Erythroblast (primary cell): ENCODE results near the gene GPHA2.

Source experiments
- GATA1 ChIP-seq: IDR thresholded peaks from 2 replicates; pipeline ENCODE4 v1.6.1; 2011; ENCODE audit warnings: low read depth, mild to moderate bottlenecking, control low read depth, low read length, moderate library complexity
- POLR2A ChIP-seq: IDR thresholded peaks from 2 replicates; pipeline ENCODE4 v1.6.1; 2011; ENCODE audit warnings: mild to moderate bottlenecking, low read length

DNA sequence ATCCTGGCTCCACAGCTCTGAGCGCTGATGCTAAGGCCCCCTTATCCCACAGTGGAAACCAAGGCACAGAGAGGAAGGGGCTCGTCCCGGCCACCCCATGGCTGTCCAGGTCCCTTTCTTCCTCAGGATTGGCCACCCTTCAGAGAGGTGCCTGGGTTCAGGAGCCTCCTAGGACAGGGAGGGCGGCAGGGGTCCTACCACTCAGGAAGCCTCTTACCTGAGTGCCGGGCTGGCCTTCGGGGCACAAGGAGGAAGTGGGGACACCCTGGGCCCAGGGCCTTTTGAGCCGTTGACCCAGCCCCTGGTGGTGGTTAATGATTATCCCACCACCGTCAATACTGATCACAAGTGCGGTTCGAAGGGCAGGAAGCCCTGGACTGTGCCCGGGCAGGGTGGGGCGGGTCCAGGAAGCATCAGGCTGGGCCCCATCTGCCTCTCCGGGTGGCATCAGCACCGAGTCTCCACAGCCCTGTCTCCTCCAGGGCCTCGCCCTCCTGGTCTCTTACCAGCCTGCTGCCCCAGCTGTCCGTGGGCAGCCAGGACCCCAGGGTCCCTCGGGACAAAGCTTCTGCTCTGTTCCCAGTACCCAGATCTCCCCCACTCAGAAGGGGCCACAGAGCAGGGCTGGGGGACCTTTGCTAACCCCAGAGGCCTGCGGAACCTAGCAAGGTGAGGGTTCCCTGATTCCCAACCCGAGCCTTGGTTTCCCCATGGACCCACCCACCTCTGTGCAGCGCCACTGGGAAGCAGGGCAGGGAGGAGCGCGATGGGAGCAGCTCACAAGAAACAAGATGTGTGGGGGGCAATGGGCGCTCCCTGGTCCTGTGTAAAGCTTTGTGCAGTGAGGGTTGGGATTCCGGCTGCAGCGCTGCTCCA lies 42.3 kb downstream of the GPHA2 start:
- TF ChIP-seq POLR2A (no peak), GATA1 (no peak)
